Fibroblast of peridontal ligament (primary cell): ENCODE results near the gene MAML2.
A peak's percentile ranks its signal among the peaks of the same experiment; 100 is the strongest.

Experiments used
- DNase-seq: peaks from one replicate; pipeline ENCODE4 v3.0.0-alpha.2; 2010; ENCODE audit errors: extremely low read depth

MAML2 gene

DNA sequence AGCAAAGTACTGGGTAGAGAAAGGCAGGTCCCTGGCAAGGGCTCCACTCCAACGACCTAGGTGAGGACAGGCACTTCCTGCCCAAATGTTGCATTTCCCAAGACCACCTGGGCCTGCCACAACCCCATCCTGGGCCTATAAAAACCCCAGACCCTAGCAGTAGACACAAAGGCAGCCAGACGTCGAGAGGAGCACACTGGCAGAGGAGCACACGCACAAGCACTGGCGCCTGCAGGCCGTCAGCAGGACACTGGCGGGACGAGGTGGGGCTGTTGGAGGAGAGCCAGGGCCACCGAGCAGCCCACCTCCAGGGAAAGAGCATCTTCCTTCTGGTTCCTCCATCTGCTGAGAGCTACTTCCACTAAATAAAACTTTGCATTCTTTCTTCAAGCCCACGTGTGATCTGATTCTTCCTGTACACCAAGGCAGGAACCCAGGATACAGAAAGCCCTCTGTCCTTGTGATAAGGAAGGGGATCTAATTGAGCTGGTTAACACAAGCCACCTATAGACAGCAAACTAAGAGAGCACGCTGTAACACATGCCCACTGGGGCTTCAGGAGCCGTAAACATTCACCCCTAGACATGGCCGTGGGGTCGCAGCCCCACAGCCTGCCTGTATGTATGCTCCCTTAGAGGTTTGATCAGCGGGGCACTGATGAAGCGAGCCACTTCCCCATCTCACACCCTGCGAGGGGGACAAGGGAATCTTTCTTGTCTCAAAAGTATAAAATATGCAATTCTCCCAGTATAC, 329.4 kb downstream of the MAML2 start:
- DNase-seq, result no peak

DNA sequence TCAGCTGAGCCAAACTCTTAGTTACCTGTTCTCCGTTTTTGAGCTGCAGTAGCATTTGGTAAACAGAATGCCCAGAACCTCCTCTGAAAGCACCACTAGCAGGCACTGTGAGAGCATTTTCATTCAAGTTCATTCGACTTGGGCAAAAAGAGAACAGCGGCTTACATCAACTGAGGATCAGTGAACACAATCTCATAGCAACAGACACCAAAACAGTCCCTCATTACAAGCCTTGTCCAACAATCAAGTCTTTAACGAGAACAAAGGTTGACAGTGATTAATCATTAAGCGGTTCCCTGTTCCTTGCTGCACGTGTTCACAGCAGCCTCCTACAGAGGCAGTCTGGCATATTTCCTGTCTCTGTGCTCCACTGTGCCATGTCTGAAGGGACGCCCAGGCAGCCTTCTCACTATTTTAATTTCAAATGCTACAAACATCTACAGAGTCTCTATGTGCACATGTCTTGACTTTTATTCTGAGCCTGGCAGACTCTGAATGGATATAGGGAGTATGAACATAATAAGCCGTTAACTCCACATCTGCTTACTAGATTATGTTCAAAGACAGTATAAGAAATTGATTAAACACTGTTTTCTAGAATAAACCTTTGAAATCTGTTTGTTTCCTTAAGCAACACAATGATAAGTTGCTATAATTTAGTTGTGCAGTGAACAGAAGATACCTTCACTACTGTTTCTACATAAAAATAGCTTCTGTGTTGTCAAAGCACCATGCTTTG, 330.7 kb downstream of the MAML2 start:
- DNase-seq, result peak; percentile 89

DNA sequence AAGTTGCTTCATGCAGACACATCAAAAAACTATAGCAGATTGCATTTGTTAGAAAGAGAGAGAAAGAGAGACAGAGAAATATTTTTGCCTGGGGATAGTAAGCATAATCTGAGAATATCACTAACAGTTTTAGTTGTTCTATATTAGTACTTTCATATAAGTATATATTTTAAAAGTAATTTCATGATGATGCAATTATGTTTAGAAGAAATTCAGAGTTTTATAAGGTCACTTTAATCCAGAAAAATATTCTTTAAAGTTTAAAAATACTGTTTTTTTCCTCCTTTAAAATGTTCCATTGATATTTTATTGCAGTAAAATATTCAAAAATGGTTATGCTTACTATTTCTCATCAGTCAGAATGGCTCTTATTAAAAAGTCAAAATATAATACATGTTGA, 332.3 kb downstream of the MAML2 start:
- no peak for DNase-seq

DNA sequence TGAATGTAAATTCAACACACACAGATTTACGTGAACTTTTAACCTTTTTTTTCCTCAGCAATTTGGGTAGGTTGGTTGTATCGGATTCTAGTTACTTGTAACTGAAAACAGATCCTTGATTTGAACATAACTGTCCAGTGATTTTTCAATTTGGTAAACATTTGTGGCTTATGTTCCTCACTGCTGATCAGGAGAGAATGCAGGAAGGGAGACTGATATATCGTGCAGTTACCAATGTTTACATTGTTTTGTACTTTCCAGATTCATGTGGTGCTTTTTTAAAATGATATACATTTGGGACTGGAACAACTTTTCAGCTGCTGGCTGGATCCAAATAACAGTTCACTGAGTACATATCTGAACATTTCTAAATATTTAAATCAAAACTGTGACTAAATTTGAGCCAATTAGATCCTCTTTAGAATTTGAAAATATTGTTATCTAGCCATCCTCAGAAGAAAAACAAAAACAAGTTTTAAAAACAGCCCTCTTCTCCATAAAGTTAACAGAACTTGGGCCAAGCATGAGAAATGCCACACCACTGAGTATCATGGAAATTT, 334.8 kb downstream of the MAML2 start:
- peak; percentile 98 for DNase-seq

DNA sequence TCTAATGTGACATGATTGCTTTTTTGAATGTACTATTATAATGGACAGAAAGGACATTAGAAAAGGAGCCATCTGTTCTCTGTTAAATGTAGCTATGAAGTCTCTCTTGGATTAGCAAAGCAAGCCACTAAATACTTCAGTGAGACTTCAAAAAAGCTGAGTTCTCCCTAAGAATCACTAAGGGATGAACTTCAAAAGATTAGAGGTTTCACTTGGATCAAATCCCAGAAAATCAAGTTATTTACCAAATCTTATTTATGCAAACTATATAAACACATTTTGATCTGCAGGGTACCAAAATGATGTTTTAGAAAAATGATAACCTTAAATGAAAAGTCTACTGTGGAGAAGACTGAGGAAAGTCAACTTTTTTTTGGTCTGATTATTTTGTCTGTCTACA, 337.0 kb downstream of the MAML2 start:
- DNase-seq, result peak; percentile 58

DNA sequence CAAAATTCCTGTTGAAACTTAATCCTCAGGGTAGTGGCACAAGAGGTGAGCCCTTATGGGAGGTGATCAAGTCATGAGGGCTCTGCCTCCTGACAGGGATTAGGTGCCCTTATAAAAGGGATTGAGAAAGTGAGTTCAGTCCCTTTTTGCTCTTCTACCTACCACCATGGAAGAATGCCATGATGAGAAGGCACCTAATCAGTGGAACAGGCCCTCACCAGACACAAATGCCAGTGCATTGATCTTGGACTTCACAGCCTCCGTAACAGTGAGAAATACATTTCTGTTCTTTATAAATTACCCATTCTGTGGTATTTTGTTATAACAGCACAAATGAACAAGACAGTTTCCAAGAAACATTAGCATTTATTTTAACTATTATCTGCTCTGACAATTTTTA, 338.1 kb downstream of the MAML2 start:
- DNase-seq, result no peak

DNA sequence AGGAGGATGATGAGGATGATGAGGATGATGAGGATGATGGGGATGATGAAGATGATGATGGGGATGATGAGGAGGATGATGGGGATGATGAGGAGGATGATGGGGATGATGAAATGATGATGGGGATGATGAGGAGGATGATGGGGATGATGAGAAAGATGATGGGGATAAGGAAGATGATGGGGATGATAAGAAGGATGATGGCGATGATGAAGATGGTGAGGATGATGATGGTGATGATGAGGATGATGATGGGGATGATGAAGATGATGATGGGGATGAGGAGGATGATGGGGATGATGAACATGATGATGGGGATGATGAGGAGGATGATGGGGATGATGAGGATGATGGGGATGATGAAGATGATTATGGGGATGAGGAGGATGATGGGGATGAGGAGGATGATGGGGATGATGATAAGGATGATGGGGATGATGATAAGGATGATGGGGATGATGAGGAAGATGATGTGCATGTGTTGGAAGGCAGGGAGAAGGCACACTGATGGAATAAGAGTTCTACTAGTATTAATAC, 340.2 kb downstream of the MAML2 start:
- no peak for DNase-seq

DNA sequence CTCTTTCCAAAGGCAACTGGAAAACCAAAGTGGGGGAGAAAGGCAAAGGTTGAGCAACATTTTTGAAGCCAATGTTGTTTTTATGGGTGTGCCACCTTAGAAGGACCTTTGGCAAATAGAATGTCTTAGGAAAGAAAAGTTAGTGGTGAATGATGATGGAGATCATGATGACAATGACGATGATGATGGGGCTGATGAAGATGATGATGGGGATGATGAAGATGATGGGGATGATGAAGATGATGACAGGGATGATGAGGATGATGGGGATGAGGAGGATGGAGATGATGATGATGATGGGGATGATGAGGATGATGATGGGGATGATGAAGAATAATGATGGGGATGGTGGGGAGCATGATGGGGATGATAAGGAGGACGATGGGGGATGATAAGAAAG, 340.7 kb downstream of the MAML2 start:
- no peak for DNase-seq

DNA sequence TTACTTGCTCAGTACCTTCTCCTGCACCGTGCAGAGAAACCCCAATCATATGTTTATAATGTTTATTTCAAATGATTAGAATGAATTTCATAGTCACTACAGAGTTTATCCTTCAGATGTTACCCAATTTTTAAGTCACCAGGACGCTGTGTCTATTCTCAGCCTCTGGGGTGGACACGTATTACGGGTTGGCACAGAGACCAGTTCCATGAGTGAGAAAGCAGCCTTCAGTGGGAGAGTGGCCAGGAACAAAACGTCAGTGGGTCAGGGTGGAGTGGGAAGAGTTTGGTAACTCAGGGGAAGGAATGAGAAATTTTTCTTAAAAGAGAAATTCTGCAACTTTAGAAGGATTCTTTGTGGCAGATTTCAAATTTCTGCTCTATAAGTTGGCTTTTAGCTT, 342.0 kb downstream of the MAML2 start:
- DNase-seq, result peak; percentile 100

DNA sequence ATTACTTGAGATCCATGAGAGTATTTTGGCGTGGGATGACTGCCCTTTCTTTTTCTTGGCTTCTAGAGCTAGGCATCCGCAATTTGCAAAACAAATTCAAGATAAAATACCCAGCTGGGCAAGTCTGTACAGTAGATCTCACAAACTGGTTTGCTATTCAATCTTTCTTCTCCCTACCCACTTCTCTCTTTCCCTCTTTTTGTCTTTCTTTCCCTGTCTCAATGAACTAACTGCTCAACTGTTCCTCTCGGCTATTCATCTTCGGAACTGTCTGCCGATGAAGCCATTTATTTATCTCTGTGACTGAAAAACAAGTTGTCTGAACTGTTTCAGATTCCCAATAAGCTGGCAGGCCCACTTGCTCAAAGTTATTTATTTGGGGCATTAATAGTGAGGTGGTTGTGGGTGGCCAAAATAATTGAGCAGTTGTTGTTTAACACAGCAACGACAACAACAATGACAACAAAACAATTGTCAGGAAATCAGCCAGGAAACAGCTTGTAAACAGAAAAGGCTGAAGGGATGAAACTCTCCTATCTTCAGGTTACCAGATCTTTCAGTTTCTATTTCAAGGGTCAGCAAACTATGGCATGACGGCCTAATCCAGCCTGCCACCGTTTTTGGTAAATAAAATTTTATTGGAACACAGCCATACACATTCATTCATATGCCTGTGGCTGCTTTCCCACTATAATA, 343.1 kb downstream of the MAML2 start:
- peak; percentile 51 for DNase-seq

DNA sequence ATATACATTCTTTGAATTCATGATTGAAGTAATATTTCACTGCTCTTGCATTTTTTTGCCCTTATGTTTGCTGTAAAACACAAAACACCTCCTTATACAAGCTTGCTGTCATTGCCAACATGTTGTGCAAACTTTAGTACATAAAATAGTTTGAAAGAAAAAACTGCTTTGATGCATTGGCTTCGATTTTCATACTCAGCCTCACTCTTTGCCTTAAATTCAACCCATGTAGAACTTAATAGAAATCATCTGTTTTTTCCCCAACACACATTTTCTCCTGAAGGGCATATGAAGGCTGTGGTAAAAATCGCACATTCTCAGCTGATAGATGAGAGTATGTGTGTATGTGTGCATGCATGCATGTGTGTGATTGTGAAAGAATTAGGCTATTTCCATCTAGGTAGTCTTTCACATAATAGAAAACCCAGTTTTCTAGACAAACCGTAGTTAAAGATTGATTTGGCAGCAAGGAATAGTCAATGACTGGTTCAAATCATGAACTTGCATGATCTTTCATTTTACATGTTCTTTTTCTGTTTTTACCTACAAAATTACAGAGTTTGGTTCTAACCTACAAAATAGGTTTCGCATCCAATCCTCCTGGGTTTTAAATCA, 346.3 kb downstream of the MAML2 start:
- DNase-seq, result peak; percentile 88

DNA sequence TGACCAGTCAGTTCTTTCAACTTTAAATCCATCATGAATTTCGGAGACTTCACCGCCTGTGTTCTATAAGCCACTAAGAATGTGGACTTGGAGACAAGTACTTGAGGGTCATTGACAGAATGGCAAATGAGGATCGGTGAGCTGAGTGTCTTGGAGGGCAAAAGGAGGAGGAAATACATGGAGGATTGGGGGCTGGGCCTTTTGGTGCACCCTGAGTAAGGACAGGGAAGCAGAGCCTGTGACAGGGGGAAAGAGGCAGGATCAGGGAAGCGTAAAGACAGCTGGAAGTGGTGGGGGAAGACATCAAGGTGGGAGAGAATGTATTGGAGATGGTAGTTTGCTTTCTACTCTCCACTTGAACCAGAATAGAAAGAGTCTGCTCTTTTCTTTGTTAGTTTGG, 348.7 kb downstream of the MAML2 start:
- no peak for DNase-seq

DNA sequence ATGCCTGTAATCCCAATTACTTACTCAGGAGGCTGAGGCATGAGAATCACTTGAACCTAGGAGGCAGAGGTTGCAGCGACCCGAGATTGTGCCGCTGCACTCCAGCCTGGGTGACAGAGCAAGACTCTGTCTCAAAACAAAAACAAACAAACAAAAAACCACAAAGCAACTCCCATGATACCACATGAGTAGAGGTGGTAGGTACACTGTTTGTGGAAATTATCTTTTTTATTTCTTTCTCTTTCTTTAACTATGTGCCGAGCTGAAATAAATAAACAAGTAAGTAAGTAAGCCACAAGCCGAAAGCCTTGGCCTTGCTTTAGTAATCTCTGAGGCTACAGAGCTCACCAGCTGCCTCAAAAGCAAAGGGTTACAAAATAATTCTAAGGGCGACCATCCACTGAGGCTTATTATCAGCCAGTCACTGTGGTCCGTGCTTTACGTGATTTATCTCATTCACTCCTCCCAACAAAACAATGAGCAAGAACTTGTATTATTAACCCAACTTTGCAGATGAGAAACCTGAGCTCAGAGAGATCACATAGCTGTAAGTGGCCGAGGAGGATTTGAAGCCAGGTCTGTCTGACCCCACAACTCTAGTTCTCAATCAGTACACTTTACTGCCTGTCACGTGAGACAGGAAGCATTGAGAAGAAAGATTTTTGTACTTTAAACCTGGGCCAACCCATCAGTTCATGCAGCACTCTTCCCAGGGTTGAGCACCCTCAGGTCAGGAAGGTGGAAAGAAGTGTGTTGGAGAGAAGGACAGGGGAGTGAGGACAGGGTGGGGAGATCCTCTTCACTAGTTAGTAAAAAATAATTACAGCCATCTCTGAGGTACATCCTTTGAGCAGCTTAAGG, 349.3 kb downstream of the MAML2 start:
- peak; percentile 54 for DNase-seq

DNA sequence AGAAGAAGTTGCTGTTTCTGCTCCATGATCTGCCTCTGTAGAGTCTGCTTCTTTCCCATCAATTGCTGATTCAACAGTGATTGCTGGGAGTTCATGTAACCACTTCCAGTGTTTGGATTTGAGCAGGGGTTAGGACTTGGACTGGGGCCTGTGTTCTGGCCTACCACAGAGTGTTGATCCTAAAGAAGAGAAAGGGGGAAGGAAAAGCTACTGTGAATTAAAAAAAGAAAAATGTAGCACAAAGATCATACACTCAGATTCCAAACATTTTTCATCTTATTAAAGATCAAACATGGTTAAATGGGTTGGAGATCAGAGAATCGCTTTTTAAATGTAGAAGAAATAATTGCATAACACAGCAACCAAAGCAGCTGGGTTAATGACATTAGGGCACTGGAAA, 351.4 kb downstream of the MAML2 start:
- DNase-seq, result peak; percentile 93

DNA sequence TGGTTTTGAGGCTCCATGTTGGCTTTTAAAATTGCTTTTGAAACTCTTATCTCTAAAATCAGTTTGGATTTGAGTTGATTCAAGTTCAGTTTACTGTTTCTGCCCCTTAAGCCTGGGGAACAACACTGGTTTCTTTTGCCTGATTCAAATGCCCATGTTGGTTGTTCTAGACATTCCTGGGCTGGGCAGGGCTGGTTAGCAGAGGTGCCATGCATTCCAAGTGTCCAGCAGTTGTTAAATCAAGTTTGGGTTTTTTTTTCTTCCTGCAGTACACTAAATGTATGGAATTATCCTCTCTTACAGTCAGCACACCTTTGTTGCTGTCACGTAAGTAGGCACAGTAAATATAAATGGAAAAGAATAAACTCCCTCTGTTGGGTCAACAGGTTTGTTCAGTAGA, 351.9 kb downstream of the MAML2 start:
- DNase-seq, result no peak

DNA sequence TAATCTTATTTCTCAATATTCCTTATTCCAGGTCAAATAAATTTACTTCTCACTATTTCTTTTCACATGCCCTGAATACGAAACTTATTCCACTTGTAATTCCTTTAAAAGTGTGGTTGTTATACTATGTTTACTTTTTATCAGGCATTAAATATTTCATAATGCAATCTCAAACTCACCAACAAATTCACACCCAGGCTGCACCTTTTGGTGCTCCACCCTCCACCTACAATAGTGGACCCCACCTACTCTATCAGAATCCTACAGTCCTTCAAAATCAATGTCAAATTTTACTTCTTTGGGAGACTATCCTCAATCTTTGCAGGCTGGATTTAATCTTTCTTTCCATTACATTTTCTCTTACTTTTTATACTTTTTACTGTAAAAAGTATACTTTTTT, 353.2 kb downstream of the MAML2 start:
- no peak for DNase-seq

DNA sequence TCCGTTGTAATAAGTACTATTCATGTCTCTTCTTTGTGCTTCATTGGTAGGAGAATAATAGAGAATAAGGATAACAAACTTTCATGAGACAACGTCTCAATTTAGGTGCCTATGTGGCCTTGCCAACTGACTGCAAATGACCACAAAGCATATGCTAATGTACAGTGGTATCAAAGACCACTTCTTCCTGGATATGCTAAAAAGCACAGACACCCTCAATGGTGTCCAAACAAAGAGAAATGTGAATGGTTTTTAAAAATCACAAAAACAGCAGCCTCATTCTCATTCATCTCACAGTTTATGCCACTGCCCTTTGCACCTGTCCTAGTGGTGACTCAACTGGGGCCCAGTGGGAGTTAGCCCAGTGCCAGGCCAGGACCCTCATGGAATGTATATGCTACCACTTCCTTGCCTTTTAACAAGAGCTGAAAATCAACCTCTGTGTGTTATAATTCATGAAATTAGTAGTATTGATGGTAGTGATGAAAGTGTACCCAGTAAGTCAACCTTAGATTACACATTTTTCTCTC, 353.9 kb downstream of the MAML2 start:
- DNase-seq, result no peak

DNA sequence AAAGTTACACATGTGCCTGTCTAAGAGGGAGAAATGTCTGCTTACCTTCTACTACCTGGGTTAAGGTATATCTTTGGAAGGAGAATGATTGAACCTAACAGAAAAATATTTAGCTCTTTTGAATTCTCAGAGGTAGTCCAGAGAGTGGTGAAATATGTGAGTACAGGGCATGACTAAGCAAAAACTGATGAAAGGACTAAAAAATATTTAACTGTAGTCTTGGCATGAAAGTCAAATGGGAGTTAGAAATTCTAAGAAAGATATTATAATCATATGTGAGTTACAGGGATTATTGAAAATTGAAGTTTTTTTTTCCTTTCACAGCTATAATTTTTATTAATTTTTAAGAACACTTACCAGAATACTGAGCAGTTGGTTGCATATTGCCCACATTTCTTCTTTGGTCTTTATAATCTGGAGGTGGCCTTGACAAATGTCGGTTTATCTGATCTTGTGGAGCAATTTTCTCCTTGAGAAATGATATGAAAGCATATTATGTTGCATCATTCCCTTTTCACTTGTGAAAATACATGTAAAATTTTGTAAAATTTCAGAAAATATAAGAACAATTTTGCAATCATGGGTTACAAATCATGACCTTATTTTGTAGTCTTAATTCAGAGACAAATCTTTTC, 357.7 kb downstream of the MAML2 start:
- peak; percentile 86 for DNase-seq

DNA sequence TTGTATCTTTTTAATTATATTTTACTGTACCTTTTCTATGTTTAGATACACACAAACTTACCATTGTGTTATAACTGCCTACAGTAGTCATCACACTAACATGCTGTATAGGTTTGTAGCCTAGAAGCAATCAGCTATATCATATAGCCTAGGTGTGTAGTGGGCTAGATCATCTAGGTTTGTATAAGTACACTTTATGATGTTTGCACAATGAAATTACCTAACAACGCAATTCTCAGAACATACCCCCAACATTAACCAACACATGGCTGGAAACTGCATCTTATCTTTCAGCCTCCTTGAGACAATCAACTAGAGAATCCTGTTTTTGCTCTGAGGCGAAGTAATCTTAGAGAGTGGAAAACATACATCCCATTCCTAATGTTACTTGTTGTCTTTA, 358.9 kb downstream of the MAML2 start:
- DNase-seq, result no peak

DNA sequence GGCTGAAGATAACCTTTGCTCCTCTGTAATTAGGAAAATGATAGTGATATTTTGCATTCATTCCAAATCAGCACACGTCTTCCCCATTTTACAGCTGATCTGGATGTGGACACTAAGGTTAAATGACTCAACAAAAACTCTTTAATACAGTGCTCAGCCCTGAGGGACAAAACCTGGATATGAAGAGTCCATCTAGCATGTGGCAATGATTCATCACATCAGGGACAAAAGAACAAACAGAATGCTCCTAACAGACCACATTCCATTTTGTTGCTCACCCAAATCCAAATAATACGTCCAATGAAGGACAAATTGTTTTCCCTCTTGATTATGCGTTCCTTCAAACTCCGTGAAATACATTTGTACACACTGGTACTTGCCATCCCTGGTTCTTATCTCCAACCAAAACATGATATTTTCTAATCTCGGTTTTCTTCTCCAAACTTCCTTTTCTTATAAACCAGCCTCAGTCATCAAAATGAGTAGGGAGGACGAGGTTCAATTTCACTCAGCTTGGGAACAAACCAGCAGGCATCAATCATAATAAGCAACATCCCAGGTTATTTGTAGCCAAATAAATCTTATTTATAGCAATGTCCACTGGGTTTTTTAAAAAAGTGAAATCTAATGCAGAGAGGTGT, 365.3 kb downstream of the MAML2 start:
- DNase-seq, result no peak
